ENCODE measurements around the gene MIDN. TPM values are rescaled to one million over a fixed set of nuclear protein-coding genes. Genes with fewer than 3 reads are reported as not detected.
A peak's percentile ranks its signal among the peaks of the same experiment; 100 is the strongest.

Gene MIDN
- total RNA-seq, 4 donors from 2014 or later, result 12.4 to 65.0 (median 40.4) TPM

GRCh38 chr19:1250437-1251260 is 2.3 kb downstream of the MIDN start:
- Histone ChIP-seq H3K36me3 (peaks cover 21 to 47% (median 24%) of the 10 kb centered on the region in 3 donors), H3K27me3 (no peaks in the 10 kb centered on the region), H3K27ac (peak overlapping the region; percentile 98 to 100 (median 100)), H3K4me3 (peak overlapping the region; percentile 73 to 98 (median 90)), H3K4me1 (peaks cover 47 to 79% (median 59%) of the 10 kb centered on the region in 3 donors), H3K9me3 (no peaks in the 10 kb centered on the region)
- WGBS, 2 donors, result no CpG with 5 or more reads among the region's 90 CpGs
- no peak for TF ChIP-seq POLR2A (IDR thresholded peaks at IDR 0.05)
- no peak for TF ChIP-seq CTCF (IDR thresholded peaks at IDR 0.05)
- no peak for DNase-seq
- intact Hi-C loops (cut with DNase I), result no loop called here

- Histone ChIP-seq H3K9me3 (no peaks in the 10 kb centered on the region), H3K4me1 (peaks cover 43 to 79% (median 54%) of the 10 kb centered on the region in 3 donors), H3K27ac (peak overlapping the region; percentile 98 to 100 (median 100)), H3K27me3 (no peaks in the 10 kb centered on the region), H3K36me3 (peaks cover 27 to 56% (median 31%) of the 10 kb centered on the region in 3 donors), H3K4me3 (peak overlapping the region; percentile 73 to 98 (median 90))
- DNase-seq, result peak; percentile 59
- TF ChIP-seq CTCF (IDR thresholded peaks at IDR 0.05), result peak in 1 of 6 experiments; percentile 2
- TF ChIP-seq POLR2A (IDR thresholded peaks at IDR 0.05), result peak in 1 of 4 donors; percentile 42
- 0% methylated on average over 4 to 24 of the region's 41 CpGs for WGBS, 2 donors
- intact Hi-C loops (cut with DNase I), result no loop called here
Measured at GRCh38 chr19:1251330-1252220, 3.2 kb downstream of the MIDN start.

GRCh38 chr19:1252221-1252820 is 3.9 kb downstream of the MIDN start:
- Histone ChIP-seq H3K36me3 (peaks cover 35 to 64% (median 38%) of the 10 kb centered on the region in 3 donors), H3K27me3 (no peaks in the 10 kb centered on the region), H3K27ac (peak overlapping the region; percentile 98 to 100 (median 100)), H3K9me3 (no peaks in the 10 kb centered on the region), H3K4me1 (peaks cover 50 to 79% (median 60%) of the 10 kb centered on the region in 3 donors), H3K4me3 (peak overlapping the region; percentile 73 to 98 (median 90))
- WGBS, 2 donors, result 1 to 3% methylated on average over 11 to 16 of the region's 30 CpGs
- TF ChIP-seq CTCF (IDR thresholded peaks at IDR 0.05) (no peak), POLR2A (IDR thresholded peaks at IDR 0.05) (peak in 2 of 4 donors; percentile 26 to 30)
- intact Hi-C loops (cut with DNase I), result no loop called here
- peak; percentile 83 for DNase-seq

- peak overlapping the region; percentile 73 to 98 (median 90) for H3K4me3 ChIP-seq
- peak overlapping the region; percentile 98 to 100 (median 100) for H3K27ac ChIP-seq
- no peaks in the 10 kb centered on the region for H3K27me3 ChIP-seq
- H3K4me1 ChIP-seq, result peaks cover 50 to 79% (median 60%) of the 10 kb centered on the region in 3 donors
- H3K36me3 ChIP-seq, result peaks cover 35 to 70% (median 38%) of the 10 kb centered on the region in 3 donors
- DNase-seq, result peak; percentile 81
- TF ChIP-seq CTCF (IDR thresholded peaks at IDR 0.05) (peak in 2 of 6 experiments; percentile 15 to 34), POLR2A (IDR thresholded peaks at IDR 0.05) (peak in 1 of 4 donors; percentile 20)
- WGBS, 2 donors, result 0% methylated on average over 4 of the region's 26 CpGs; no CpG with 5 or more reads in 1 of the 2 donors
- intact Hi-C loops (cut with DNase I), result no loop called here
- no peaks in the 10 kb centered on the region for H3K9me3 ChIP-seq
Measured at GRCh38 chr19:1252821-1253513, 4.6 kb downstream of the MIDN start.
